ENCODE data around the gene TRIM5.
"Not testable (repeated sequence)": the region's sequence is repeated elsewhere in the genome, so short reads cannot be mapped to it uniquely, and the experiment has no call there.

The TRIM5 gene

GRCh38 chr11:5666402-5666793, 18.5 kb downstream of the TRIM5 start:
- no peak overlapping the region for H3K4me3 ChIP-seq (ENCODE audit: low read depth in 1 of 2, low read length in 2 of 2)
- H3K36me3 ChIP-seq (ENCODE audit: control insufficient read depth in 1 of 2, insufficient read depth in 2 of 2, low read length in 2 of 2): peaks cover 12 to 53% of the 10 kb centered on the region in 2 donors
- H3K4me1 ChIP-seq (ENCODE audit: control insufficient read depth in 1 of 2, insufficient read depth in 2 of 2, low read length in 2 of 2): no peaks in the 10 kb centered on the region
- no peaks in the 10 kb centered on the region for H3K9me3 ChIP-seq (ENCODE audit: control insufficient read depth in 1 of 2, low read length in 2 of 2)
- no peaks in the 10 kb centered on the region for H3K27me3 ChIP-seq (ENCODE audit: control insufficient read depth in 1 of 2, insufficient read depth in 2 of 2, low read length in 2 of 2)
- H3K27ac ChIP-seq (ENCODE audit: low read depth, low read length): no peak overlapping the region
- H3K9ac ChIP-seq (ENCODE audit: low read depth in 1 of 2, low read length in 2 of 2): no peak overlapping the region

- no peak overlapping the region for H3K9ac ChIP-seq (ENCODE audit: low read depth in 1 of 2, low read length in 2 of 2)
- H3K9me3 ChIP-seq (ENCODE audit: control insufficient read depth in 1 of 2, low read length in 2 of 2): no peaks in the 10 kb centered on the region
- H3K4me3 ChIP-seq (ENCODE audit: low read depth in 1 of 2, low read length in 2 of 2): no peak overlapping the region
- no peak overlapping the region for H3K27ac ChIP-seq (ENCODE audit: low read depth, low read length)
- H3K4me1 ChIP-seq (ENCODE audit: control insufficient read depth in 1 of 2, insufficient read depth in 2 of 2, low read length in 2 of 2): no peaks in the 10 kb centered on the region
- peaks cover 10 to 52% of the 10 kb centered on the region in 2 donors for H3K36me3 ChIP-seq (ENCODE audit: control insufficient read depth in 1 of 2, insufficient read depth in 2 of 2, low read length in 2 of 2)
- H3K27me3 ChIP-seq (ENCODE audit: control insufficient read depth in 1 of 2, insufficient read depth in 2 of 2, low read length in 2 of 2): no peaks in the 10 kb centered on the region
Observed at GRCh38 chr11:5665746-5666401, 19.0 kb downstream of the TRIM5 start.

GRCh38 chr11:5665051-5665570, 19.8 kb downstream of the TRIM5 start:
- Histone ChIP-seq H3K36me3 (ENCODE audit: control insufficient read depth in 1 of 2, insufficient read depth in 2 of 2, low read length in 2 of 2) (peaks cover 4 to 46% of the 10 kb centered on the region in 2 donors), H3K4me3 (ENCODE audit: low read depth in 1 of 2, low read length in 2 of 2) (no peak overlapping the region), H3K27ac (ENCODE audit: low read depth, low read length) (no peak overlapping the region), H3K4me1 (ENCODE audit: control insufficient read depth in 1 of 2, insufficient read depth in 2 of 2, low read length in 2 of 2) (no peaks in the 10 kb centered on the region), H3K9ac (ENCODE audit: low read depth in 1 of 2, low read length in 2 of 2) (no peak overlapping the region), H3K27me3 (ENCODE audit: control insufficient read depth in 1 of 2, insufficient read depth in 2 of 2, low read length in 2 of 2) (no peaks in the 10 kb centered on the region), H3K9me3 (ENCODE audit: control insufficient read depth in 1 of 2, low read length in 2 of 2) (no peaks in the 10 kb centered on the region)

- Histone ChIP-seq H3K36me3 (ENCODE audit: control insufficient read depth in 1 of 2, insufficient read depth in 2 of 2, low read length in 2 of 2) (peaks cover 4 to 36% of the 10 kb centered on the region in 2 donors), H3K9me3 (ENCODE audit: control insufficient read depth in 1 of 2, low read length in 2 of 2) (no peaks in the 10 kb centered on the region), H3K27ac (ENCODE audit: low read depth, low read length) (no peak overlapping the region), H3K4me3 (ENCODE audit: low read depth in 1 of 2, low read length in 2 of 2) (no peak overlapping the region), H3K27me3 (ENCODE audit: control insufficient read depth in 1 of 2, insufficient read depth in 2 of 2, low read length in 2 of 2) (no peaks in the 10 kb centered on the region), H3K4me1 (ENCODE audit: control insufficient read depth in 1 of 2, insufficient read depth in 2 of 2, low read length in 2 of 2) (no peaks in the 10 kb centered on the region), H3K9ac (ENCODE audit: low read depth in 1 of 2, low read length in 2 of 2) (no peak overlapping the region)
Observed at GRCh38 chr11:5663511-5663910, 21.4 kb downstream of the TRIM5 start.

- H3K4me1 ChIP-seq (ENCODE audit: control insufficient read depth in 1 of 2, insufficient read depth in 2 of 2, low read length in 2 of 2): no peaks in the 10 kb centered on the region
- no peak overlapping the region for H3K27ac ChIP-seq (ENCODE audit: low read depth, low read length)
- no peaks in the 10 kb centered on the region for H3K9me3 ChIP-seq (ENCODE audit: control insufficient read depth in 1 of 2, low read length in 2 of 2)
- no peaks in the 10 kb centered on the region for H3K27me3 ChIP-seq (ENCODE audit: control insufficient read depth in 1 of 2, insufficient read depth in 2 of 2, low read length in 2 of 2)
- H3K4me3 ChIP-seq (ENCODE audit: low read depth in 1 of 2, low read length in 2 of 2): no peak overlapping the region
- H3K36me3 ChIP-seq (ENCODE audit: control insufficient read depth in 1 of 2, insufficient read depth in 2 of 2, low read length in 2 of 2): peaks cover 0 to 4% of the 10 kb centered on the region in 2 donors
- H3K9ac ChIP-seq (ENCODE audit: low read depth in 1 of 2, low read length in 2 of 2): no peak overlapping the region
Observed at GRCh38 chr11:5658318-5658717, 26.6 kb downstream of the TRIM5 start.

- not testable (repeated sequence) for H3K27me3 ChIP-seq (ENCODE audit: control insufficient read depth in 1 of 2, insufficient read depth in 2 of 2, low read length in 2 of 2); H3K27ac ChIP-seq (ENCODE audit: low read depth, low read length); H3K36me3 ChIP-seq (ENCODE audit: control insufficient read depth in 1 of 2, insufficient read depth in 2 of 2, low read length in 2 of 2); H3K9me3 ChIP-seq (ENCODE audit: control insufficient read depth in 1 of 2, low read length in 2 of 2); H3K4me3 ChIP-seq (ENCODE audit: low read depth in 1 of 2, low read length in 2 of 2); H3K4me1 ChIP-seq (ENCODE audit: control insufficient read depth in 1 of 2, insufficient read depth in 2 of 2, low read length in 2 of 2); H3K9ac ChIP-seq (ENCODE audit: low read depth in 1 of 2, low read length in 2 of 2)
Observed at GRCh38 chr11:5656956-5657355, 27.9 kb downstream of the TRIM5 start.

GRCh38 chr11:5655474-5655873, 29.4 kb downstream of the TRIM5 start:
- H3K9me3 ChIP-seq (ENCODE audit: control insufficient read depth in 1 of 2, low read length in 2 of 2): peaks cover 0 to 3% of the 10 kb centered on the region in 2 donors
- no peak overlapping the region for H3K4me3 ChIP-seq (ENCODE audit: low read depth in 1 of 2, low read length in 2 of 2)
- no peak overlapping the region for H3K9ac ChIP-seq (ENCODE audit: low read depth in 1 of 2, low read length in 2 of 2)
- H3K27me3 ChIP-seq (ENCODE audit: control insufficient read depth in 1 of 2, insufficient read depth in 2 of 2, low read length in 2 of 2): no peaks in the 10 kb centered on the region
- no peaks in the 10 kb centered on the region for H3K36me3 ChIP-seq (ENCODE audit: control insufficient read depth in 1 of 2, insufficient read depth in 2 of 2, low read length in 2 of 2)
- no peaks in the 10 kb centered on the region for H3K4me1 ChIP-seq (ENCODE audit: control insufficient read depth in 1 of 2, insufficient read depth in 2 of 2, low read length in 2 of 2)
- H3K27ac ChIP-seq (ENCODE audit: low read depth, low read length): no peak overlapping the region

GRCh38 chr11:5646139-5646538, 38.7 kb downstream of the TRIM5 start:
- H3K9ac ChIP-seq (ENCODE audit: low read depth in 1 of 2, low read length in 2 of 2): no peak overlapping the region
- no peaks in the 10 kb centered on the region for H3K27me3 ChIP-seq (ENCODE audit: control insufficient read depth in 1 of 2, insufficient read depth in 2 of 2, low read length in 2 of 2)
- no peaks in the 10 kb centered on the region for H3K9me3 ChIP-seq (ENCODE audit: control insufficient read depth in 1 of 2, low read length in 2 of 2)
- H3K36me3 ChIP-seq (ENCODE audit: control insufficient read depth in 1 of 2, insufficient read depth in 2 of 2, low read length in 2 of 2): peaks cover 14 to 16% of the 10 kb centered on the region in 2 donors
- H3K4me1 ChIP-seq (ENCODE audit: control insufficient read depth in 1 of 2, insufficient read depth in 2 of 2, low read length in 2 of 2): no peaks in the 10 kb centered on the region
- H3K4me3 ChIP-seq (ENCODE audit: low read depth in 1 of 2, low read length in 2 of 2): no peak overlapping the region
- no peak overlapping the region for H3K27ac ChIP-seq (ENCODE audit: low read depth, low read length)

- Histone ChIP-seq H3K9ac (ENCODE audit: low read depth in 1 of 2, low read length in 2 of 2) (no peak overlapping the region), H3K9me3 (ENCODE audit: control insufficient read depth in 1 of 2, low read length in 2 of 2) (no peaks in the 10 kb centered on the region), H3K36me3 (ENCODE audit: control insufficient read depth in 1 of 2, insufficient read depth in 2 of 2, low read length in 2 of 2) (peaks cover 16 to 19% of the 10 kb centered on the region in 2 donors), H3K27me3 (ENCODE audit: control insufficient read depth in 1 of 2, insufficient read depth in 2 of 2, low read length in 2 of 2) (no peaks in the 10 kb centered on the region), H3K4me3 (ENCODE audit: low read depth in 1 of 2, low read length in 2 of 2) (no peak overlapping the region), H3K27ac (ENCODE audit: low read depth, low read length) (no peak overlapping the region), H3K4me1 (ENCODE audit: control insufficient read depth in 1 of 2, insufficient read depth in 2 of 2, low read length in 2 of 2) (no peaks in the 10 kb centered on the region)
Observed at GRCh38 chr11:5643585-5643984, 41.3 kb downstream of the TRIM5 start.

GRCh38 chr11:5639953-5640352, 44.9 kb downstream of the TRIM5 start:
- H3K36me3 ChIP-seq (ENCODE audit: control insufficient read depth in 1 of 2, insufficient read depth in 2 of 2, low read length in 2 of 2): peaks cover 19 to 28% of the 10 kb centered on the region in 2 donors
- no peak overlapping the region for H3K4me3 ChIP-seq (ENCODE audit: low read depth in 1 of 2, low read length in 2 of 2)
- no peaks in the 10 kb centered on the region for H3K4me1 ChIP-seq (ENCODE audit: control insufficient read depth in 1 of 2, insufficient read depth in 2 of 2, low read length in 2 of 2)
- no peak overlapping the region for H3K9ac ChIP-seq (ENCODE audit: low read depth in 1 of 2, low read length in 2 of 2)
- H3K27ac ChIP-seq (ENCODE audit: low read depth, low read length): no peak overlapping the region
- H3K27me3 ChIP-seq (ENCODE audit: control insufficient read depth in 1 of 2, insufficient read depth in 2 of 2, low read length in 2 of 2): no peaks in the 10 kb centered on the region
- no peaks in the 10 kb centered on the region for H3K9me3 ChIP-seq (ENCODE audit: control insufficient read depth in 1 of 2, low read length in 2 of 2)
